C4-2B (cell line): ENCODE measurements around the gene PCSK5.

Source experiments
- ZFX ChIP-seq: fragments of 450-650 bp; IDR thresholded peaks from 2 replicates; pipeline ENCODE4 v1.6.1; 2017
- TF ChIP-seq, protein P1 (sequence below): fragments of 450-650 bp; conservative IDR thresholded peaks from 2 replicates; pipeline ENCODE4 v1.5.1; 2017; ENCODE audit warnings: mild to moderate bottlenecking

DNA sequence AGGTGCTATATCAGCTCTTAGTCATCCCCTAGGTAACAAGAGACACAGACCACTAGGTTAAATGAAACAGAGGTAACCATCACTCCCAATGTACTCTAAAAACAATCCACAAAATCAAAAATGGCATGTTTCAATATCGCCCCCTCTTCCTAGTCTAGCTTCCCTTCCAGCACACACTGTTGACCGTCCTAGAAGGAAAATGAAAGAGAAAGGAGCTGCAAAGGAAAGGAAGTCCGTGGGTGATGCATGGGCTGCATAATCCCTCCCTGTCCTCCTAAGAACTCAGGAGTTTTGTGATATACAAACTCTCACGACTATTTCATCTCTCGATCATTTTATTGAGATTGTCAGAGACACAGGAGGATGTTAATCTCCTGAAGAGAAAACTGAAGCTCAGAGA lies 402.2 kb downstream of the PCSK5 start:
- TF ChIP-seq, protein P1, sequence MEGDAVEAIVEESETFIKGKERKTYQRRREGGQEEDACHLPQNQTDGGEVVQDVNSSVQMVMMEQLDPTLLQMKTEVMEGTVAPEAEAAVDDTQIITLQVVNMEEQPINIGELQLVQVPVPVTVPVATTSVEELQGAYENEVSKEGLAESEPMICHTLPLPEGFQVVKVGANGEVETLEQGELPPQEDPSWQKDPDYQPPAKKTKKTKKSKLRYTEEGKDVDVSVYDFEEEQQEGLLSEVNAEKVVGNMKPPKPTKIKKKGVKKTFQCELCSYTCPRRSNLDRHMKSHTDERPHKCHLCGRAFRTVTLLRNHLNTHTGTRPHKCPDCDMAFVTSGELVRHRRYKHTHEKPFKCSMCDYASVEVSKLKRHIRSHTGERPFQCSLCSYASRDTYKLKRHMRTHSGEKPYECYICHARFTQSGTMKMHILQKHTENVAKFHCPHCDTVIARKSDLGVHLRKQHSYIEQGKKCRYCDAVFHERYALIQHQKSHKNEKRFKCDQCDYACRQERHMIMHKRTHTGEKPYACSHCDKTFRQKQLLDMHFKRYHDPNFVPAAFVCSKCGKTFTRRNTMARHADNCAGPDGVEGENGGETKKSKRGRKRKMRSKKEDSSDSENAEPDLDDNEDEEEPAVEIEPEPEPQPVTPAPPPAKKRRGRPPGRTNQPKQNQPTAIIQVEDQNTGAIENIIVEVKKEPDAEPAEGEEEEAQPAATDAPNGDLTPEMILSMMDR, result no peak
- no peak for TF ChIP-seq ZFX
